Testis (tissue), 3 donors: ENCODE measurements around the gene AUP1. TPM values are rescaled to one million over a fixed set of nuclear protein-coding genes. Genes with fewer than 3 reads are reported as not detected.
"Not testable (repeated sequence)": the region's sequence is repeated elsewhere in the genome, so short reads cannot be mapped to it uniquely, and the experiment has no call there.

Experiments used
- DNase-seq: peaks from one replicate; pipeline ENCODE4 v3.0.0-alpha.2; 2019
- H3K27ac ChIP-seq, 2 donors: fragments of 200-600 bp; sonication (generic); one replicate each; pipeline ENCODE4 v1.5.1; 2019
- H3K27me3 ChIP-seq: fragments of 200-600 bp; sonication (generic); one replicate; pipeline ENCODE4 v1.5.1; 2019
- H3K36me3 ChIP-seq: fragments of 200-600 bp; sonication (generic); one replicate; pipeline ENCODE4 v1.5.1; 2017; ENCODE audit warnings: low read depth; ENCODE audit errors: missing control alignments
- H3K4me1 ChIP-seq: fragments of 200-600 bp; sonication (generic); one replicate; pipeline ENCODE4 v1.5.1; 2019
- H3K4me3 ChIP-seq, 2 donors: fragments of 200-600 bp; sonication (generic); one replicate each; pipeline ENCODE4 v1.5.1; 2017 to 2019
- H3K9me3 ChIP-seq: fragments of 200-600 bp; sonication (generic); one replicate; pipeline ENCODE4 v1.5.1; 2017
- POLR2A ChIP-seq: fragments of 450-650 bp; IDR thresholded peaks from one replicate; pipeline ENCODE4 v1.6.1; 2017; ENCODE audit warnings: antibody characterized with exemption, mild to moderate bottlenecking, moderate library complexity
- WGBS, 2 donors: methylation state at CpG; one replicate each; pipeline ENCODE4 v1.1.5; 2018; 5-methylcytosine and 5-hydroxymethylcytosine counted together
- intact Hi-C: fragments of 100-400 bp; cut with DNase I; formaldehyde crosslinking; loops from one replicate; pipeline ENCODE4 v1.15.1; 2023; ENCODE audit warnings: low total_unique reads
- polyA plus RNA-seq: library from polyadenylated mRNA; stranded (reverse); fragments of 350-450 nt; fragmentation: Illumina TruSeq; extraction: RNeasy Lipid Tissue Mini Kit (QIAGEN cat#74804); gene quantifications from one replicate; pipeline ENCODE4 v1.2.3, GENCODE V29; 2014; ENCODE audit warnings: low read depth, low replicate concordance; ENCODE audit not compliant: insufficient read depth
- total RNA-seq, 2 donors: library from RNA; depleted of rRNA; stranded (reverse); fragments of >200 nt; gene quantifications; one replicate each; pipeline ENCODE4 v1.2.3, GENCODE V29; 2016
- TF ChIP-seq, protein P1 (sequence below), 3 experiments: fragments of 450-650 bp in 2 of 3; fragments of 200-600 bp in 1 of 3; sonication (generic) in 1 of 3; IDR thresholded peaks; one replicate each; pipeline ENCODE4 v1.5.1; 2016 to 2019; ENCODE audit warnings: antibody characterized with exemption in 3 of 3, mild to moderate bottlenecking in 2 of 3, moderate library complexity in 1 of 3

The AUP1 gene
- total and polyA plus RNA-seq, 3 donors from 2014 or later: 107 to 169 (median 141) TPM

DNA sequence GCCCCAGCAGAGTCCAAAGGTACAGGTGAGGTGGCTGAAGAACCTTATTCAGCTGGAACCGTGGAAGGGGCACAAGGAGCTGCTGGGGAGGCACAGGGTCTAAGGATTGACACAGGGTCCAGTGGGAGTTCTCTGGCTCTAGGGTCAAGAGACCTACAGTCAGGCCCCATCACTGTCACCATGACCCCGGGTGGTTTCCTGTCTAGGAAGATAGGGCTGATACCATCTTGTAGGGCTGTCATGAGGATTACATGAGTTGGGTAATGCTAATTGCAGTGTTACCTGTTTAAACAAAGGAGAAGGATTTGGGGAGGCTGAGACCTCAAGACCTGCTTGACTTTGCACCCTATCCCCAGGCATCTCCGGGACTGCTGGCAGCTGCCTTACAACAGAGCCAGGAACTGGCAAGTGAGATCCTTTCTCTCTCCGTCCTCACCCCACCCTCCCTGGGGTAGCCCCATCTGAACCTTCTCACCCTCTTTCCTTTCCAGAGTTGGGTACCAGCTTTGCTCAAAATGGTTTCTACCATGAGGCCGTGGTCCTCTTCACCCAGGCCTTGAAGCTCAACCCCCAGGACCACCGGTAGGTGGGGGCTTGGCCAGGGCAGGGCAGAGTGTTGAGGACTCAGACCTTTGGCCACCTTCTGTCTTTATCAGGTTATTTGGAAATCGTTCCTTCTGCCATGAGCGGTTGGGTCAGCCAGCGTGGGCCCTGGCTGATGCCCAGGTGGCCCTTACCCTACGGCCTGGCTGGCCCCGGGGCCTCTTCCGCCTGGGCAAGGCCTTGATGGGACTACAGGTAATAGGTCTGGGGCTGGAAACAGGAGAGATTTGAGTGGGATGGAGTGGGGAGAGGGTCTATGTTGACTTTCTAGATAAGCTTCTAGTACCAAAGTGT, 37.6 kb downstream of the AUP1 start:
- DNase-seq: no peak
- Histone ChIP-seq H3K27ac (no peak overlapping the region), H3K4me3 (no peak overlapping the region), H3K27me3 (no peaks in the 10 kb centered on the region), H3K9me3 (no peaks in the 10 kb centered on the region), H3K4me1 (no peaks in the 10 kb centered on the region), H3K36me3 (no peaks in the 10 kb centered on the region)
- 94 to 95% methylated on average over 11 to 12 of the region's 12 CpGs for WGBS, 2 donors
- intact Hi-C loops: no loop called here
- no peak for TF ChIP-seq POLR2A
- TF ChIP-seq, protein P1, sequence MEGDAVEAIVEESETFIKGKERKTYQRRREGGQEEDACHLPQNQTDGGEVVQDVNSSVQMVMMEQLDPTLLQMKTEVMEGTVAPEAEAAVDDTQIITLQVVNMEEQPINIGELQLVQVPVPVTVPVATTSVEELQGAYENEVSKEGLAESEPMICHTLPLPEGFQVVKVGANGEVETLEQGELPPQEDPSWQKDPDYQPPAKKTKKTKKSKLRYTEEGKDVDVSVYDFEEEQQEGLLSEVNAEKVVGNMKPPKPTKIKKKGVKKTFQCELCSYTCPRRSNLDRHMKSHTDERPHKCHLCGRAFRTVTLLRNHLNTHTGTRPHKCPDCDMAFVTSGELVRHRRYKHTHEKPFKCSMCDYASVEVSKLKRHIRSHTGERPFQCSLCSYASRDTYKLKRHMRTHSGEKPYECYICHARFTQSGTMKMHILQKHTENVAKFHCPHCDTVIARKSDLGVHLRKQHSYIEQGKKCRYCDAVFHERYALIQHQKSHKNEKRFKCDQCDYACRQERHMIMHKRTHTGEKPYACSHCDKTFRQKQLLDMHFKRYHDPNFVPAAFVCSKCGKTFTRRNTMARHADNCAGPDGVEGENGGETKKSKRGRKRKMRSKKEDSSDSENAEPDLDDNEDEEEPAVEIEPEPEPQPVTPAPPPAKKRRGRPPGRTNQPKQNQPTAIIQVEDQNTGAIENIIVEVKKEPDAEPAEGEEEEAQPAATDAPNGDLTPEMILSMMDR (IDR thresholded peaks at IDR 0.05): no peak

DNA sequence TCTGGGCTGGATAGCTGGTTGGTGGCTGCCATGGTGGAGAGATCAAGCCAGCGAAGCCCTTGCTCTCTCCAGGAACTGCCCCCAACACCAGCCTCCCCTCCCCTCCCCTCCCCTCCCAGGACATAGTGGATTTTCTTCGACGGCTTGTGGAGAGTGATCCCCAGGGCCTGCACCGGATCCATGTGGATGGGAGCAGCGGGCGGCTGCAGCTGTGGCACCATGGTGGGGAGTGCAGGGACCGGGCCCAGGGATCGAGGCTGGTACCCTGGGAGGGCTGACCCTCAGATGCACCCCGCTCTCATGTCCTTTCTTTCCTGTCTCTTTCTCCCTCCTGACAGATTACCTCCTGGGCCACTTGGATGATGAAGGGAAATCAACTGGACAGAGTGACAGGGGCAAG, 39.6 kb downstream of the AUP1 start:
- DNase-seq: no peak
- Histone ChIP-seq H3K4me1 (no peaks in the 10 kb centered on the region), H3K9me3 (no peaks in the 10 kb centered on the region), H3K27ac (no peak overlapping the region), H3K36me3 (no peaks in the 10 kb centered on the region), H3K4me3 (no peak overlapping the region), H3K27me3 (no peaks in the 10 kb centered on the region)
- TF ChIP-seq POLR2A: no peak
- TF ChIP-seq, protein P1 (IDR thresholded peaks at IDR 0.05): no peak
- intact Hi-C loops: loop anchor here (10.0 kb wide), 1 partner anchor 95 kb away; no protein-coding TSS in a partner anchor
- WGBS, 2 donors: 92 to 100% methylated on average over 2 to 9 of the region's 9 CpGs

DNA sequence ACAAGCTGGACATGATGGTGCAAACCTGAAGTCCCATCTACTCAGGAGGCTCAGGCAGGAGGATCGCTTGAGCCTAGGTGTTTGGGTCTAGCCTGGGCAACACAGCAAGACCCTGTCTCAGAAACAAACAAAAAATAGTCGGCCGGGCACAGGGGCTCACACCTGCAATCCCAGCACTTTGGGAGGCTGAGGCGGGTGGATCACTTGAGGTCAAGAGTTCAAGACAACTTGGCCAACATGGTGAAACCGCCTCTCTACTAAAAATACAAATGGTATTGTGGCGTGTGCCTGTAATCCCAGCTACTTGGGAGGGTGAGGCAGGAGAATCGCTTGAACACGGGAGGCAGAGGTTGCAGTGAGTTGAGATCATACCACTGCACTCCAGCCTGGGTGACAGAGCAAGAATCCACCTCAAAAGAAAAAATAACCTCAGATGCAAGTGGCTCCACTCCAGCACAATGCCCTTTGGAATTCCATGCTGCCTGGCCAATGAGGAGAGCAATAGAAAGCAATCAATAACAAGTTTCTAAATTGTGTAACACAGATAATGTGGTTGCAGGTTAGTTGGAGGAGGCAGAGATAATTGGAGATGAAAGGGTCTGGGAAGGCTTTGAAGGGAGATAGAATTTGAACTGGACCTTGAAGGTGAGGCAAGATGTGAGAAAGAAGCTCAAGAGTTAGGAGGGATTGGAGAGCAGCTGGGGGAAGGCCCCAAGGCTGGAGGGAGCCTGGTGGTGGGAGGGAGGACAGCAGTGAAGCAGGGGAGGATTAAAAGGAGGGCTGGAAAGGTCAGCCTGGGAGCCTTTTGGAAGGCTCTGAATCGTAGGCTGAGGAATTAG, 40.6 kb downstream of the AUP1 start:
- TF ChIP-seq, protein P1 (IDR thresholded peaks at IDR 0.05): no peak
- TF ChIP-seq POLR2A: no peak
- Histone ChIP-seq H3K4me3 (no peak overlapping the region), H3K36me3 (no peaks in the 10 kb centered on the region), H3K4me1 (peaks cover 3% of the 10 kb centered on the region), H3K27ac (no peak overlapping the region), H3K9me3 (no peaks in the 10 kb centered on the region), H3K27me3 (no peaks in the 10 kb centered on the region)
- DNase-seq: no peak
- intact Hi-C loops: loop anchor here (10.0 kb wide), 1 partner anchor 96 kb away; no protein-coding TSS in a partner anchor
- 86% methylated on average over 9 of the region's 9 CpGs for whole genome bisulfite sequencing, 2 donors

DNA sequence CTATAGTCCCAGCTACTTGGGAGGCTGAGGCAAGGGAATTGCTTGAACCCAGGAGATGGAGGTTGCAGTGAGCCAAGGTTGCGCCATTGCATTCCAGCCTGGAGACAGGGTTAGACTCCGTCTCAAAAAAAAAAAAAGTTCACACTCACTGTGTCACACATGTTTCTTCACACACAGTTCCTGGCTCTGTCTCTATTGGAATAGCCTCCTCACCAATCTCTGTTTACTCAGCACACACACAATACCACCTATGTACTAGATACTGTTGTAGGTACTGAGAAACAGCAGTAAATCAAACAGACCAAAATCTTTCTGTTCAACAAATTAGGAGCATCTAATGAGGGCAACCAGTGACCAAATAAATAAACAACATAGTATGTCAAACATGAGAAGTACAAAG, 43.4 kb downstream of the AUP1 start:
- DNase-seq: no peak

DNA sequence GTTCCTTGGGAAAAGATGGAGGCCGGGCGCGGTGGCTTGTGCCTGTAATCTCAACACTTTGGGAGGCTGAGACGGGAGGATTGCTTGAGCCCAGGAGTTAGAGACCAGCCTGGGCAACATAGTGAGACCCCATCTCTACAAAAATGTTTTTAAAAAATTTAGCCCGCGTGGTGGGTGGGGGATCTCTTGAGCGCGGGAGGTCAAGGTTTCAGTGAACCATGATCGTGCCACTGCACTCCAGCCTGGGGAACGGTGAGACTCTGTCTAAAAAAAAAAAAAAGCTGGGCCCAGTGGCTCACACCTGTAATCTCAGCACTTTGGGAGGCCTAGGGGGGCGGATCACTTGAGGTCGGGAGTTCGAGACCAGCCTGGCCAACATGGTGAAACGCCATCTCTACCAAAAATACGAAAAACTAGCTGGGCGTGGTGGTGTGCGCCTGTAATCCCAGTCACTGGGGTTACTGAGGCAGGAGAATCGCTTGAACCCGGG, 45.8 kb downstream of the AUP1 start:
- not testable (repeated sequence) for H3K36me3 ChIP-seq, H3K9me3 ChIP-seq, DNase-seq, H3K27me3 ChIP-seq, H3K27ac ChIP-seq
- Histone ChIP-seq H3K4me3 (peak overlapping the region; percentile 87 to 90), H3K4me1 (peaks cover 20% of the 10 kb centered on the region)
- WGBS, 2 donors: 52 to 62% methylated on average over 19 of the region's 19 CpGs
- intact Hi-C loops: loop anchor here (10.0 kb wide), 1 partner anchor 101 kb away; no protein-coding TSS in a partner anchor

More for the DNA sequence above, 43.4 kb downstream of the AUP1 start:
- intact Hi-C loops: loop anchor here (10.0 kb wide), 1 partner anchor 99 kb away; no protein-coding TSS in a partner anchor
- Histone ChIP-seq H3K27ac (no peak overlapping the region), H3K9me3 (no peaks in the 10 kb centered on the region), H3K36me3 (no peaks in the 10 kb centered on the region), H3K4me3 (no peak overlapping the region), H3K4me1 (peaks cover 18% of the 10 kb centered on the region), H3K27me3 (no peaks in the 10 kb centered on the region)
- WGBS, 2 donors: 90 to 91% methylated on average over 2 of the region's 2 CpGs
- TF ChIP-seq, protein P1 (IDR thresholded peaks at IDR 0.05): no peak
- no peak for TF ChIP-seq POLR2A
